SHP77 treated with DMSO at 0.1 percent for 48 hours (cell line): ENCODE results near the gene OTUB2.
A peak's percentile ranks its signal among the peaks of the same experiment; 100 is the strongest.

Experiments
- DNase-seq: peaks from one replicate; lab custom pipeline; 2025; lab: John Stamatoyannopoulos, UW

The OTUB2 gene

DNA sequence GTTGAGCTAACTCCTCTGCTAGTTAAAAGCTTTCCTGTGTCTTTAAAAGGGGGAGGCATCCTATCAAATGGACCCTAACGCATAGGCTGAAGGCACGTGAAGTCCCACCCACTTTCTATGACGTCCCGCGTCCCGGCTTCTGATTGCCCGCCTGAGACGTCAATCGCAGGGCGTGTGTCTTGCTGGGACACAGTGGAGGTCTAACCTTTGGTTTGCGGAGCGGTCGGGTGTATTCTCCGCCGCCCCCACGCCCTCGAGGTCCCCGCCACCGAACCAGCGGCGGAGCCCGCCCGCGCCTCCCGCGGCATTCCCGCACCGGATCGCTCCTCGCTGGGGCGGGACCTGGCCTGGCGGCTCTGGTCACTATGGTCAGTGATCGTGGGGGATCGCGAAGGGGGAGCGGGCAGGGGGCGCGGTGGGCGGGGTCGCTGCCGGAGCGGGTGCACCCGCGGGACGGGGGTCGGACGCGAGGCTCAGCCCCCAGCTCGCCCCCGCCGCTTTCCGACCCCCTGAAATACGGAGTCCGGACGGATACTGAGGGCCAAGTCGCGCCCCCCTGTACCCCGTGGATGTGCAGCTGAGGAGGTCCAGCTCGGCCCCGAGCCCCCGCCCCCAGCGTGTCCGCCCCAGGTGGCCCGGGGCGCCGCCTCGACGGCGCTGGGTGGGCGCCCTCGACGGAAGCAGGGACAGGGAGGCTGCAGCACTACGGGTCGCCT lies at the start of gene OTUB2:
Gene OTUB2 (plus strand): TSS at position 168 of the 716 bp plus-strand sequence. CDS start 198 bp downstream, at position 366.
- peak; percentile 95 for DNase-seq

GRCh38 chr14:93976477-93977057 lies 49.6 kb upstream of the OTUB2 start, which contains the start of gene ASB2:
ASB2 (minus strand) TSS chr14:93976570; CDS start chr14:93964539, 12,031 bp downstream.
- DNase-seq: no peak

- DNase-seq: no peak
Measured at GRCh38 chr14:93977171-93977570, 49.0 kb upstream of the OTUB2 start.

GRCh38 chr14:93977790-93978581 lies 48.2 kb upstream of the OTUB2 start:
- no peak for DNase-seq

- no peak for DNase-seq
Measured at GRCh38 chr14:93978735-93979134, 47.4 kb upstream of the OTUB2 start.

DNA sequence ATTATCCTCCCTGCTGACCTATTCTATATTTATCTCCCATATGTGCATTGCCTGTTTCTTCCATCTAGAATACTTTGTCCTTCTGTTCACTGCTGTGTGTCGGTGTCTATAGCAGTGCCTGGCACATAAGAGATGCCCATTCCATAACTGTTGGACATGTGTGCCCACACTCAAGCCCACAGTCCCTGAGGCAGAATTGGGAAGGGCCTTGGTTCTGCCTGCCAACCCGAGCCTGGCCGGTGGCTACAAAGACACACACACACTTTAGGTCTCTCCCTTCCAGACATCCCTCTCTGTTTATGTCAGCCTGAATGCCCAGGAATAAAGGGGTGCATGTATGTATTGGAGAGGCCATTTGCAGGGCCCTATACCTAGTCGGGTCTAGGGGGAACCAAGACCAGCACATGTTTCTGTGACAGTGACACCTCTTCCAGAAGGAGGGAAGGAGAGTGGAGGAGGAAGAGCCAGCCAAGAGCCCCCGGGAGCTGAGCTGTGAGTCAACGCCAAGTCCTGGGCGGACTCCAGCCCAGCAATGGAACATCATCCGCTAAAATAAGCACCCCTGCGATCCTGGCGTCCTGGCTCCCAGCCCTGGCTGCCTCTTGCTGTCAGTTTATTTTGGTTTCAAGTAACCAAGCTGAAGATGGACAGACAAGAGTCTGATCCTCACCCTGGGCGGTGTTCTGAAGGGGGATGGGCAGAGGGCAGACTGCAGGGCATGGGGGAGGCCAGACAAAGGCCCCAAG lies 45.5 kb upstream of the OTUB2 start:
- DNase-seq: no peak

- no peak for DNase-seq
Measured at GRCh38 chr14:93981316-93982229, 44.6 kb upstream of the OTUB2 start.

- no peak for DNase-seq
Measured at GRCh38 chr14:93982230-93983007, 43.7 kb upstream of the OTUB2 start.

GRCh38 chr14:93984070-93984469 lies 42.1 kb upstream of the OTUB2 start:
- DNase-seq: no peak

- no peak for DNase-seq
Measured at GRCh38 chr14:93984987-93985410, 41.1 kb upstream of the OTUB2 start.

DNA sequence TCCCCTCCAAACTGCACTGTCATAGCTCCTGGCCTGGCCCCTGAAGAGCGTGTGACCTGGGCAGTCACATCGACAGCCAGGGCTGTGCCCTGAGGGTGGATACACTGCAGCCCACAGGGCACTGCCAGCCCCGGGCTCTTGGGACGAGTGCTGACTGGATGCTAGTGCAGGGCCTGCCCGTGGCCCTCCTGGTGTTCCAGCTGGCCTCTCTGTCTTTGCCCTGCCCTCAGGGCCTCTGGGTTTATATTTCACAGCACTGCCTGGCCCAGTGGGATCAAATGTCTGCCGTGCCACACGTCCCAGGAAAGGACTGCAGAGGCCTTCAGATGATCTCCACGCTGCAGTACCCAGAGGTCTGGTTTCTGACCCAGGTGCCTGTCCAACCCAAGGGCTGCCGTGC lies 39.2 kb upstream of the OTUB2 start:
- no peak for DNase-seq

GRCh38 chr14:93987376-93987775 lies 38.8 kb upstream of the OTUB2 start:
- DNase-seq: no peak

DNA sequence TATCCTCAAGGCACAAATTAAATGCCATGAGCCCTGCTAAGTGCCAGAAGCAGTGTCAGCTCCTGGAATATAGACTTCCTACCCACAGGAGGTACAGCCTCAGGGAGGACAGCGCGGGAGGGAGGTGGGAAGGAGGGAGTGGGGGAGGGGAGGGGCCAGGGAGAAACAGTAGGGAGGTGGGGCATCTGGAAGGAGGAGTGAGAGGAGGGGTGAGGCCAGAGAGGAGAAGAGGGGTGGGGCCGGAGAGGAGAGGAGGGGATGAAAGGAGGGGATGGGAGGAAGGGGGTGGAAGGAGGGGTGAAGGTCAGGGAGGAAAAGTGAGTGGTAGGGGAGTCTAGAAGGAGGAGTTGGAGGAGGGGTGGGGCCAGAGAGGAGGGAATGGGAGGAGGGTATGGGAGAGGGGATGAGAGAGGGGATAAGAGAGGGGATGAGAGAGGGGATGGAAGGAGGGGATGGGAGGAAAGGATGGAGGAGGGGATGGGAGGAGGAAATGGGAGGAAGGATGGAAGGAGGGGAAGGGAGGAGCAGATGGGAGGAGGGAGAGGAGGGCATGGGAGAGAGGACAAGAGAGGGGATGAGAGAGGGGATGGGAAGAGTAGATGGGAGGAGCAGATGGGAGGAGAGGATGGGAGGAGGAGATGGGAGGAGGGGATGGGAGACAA lies 38.2 kb upstream of the OTUB2 start:
- no peak for DNase-seq

DNA sequence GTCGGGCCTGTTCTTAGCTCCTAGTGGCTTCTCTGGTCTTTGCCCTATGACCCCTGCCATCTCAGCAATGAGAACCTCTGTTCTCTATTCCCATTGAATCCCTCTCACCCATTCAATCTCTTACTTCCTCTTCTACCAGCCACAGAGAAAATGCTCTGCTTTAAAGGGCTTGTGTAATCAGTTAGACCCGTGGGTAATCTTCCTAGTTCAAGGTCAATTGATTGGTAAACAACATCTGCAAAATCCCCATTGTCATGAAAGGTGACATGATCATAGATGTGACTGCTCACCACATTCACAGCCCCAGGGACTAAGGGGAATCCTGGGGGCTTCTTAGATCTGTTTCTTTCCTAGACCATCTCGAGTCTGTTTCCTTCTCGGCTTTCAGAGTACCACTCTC lies 36.2 kb upstream of the OTUB2 start:
- no peak for DNase-seq

DNA sequence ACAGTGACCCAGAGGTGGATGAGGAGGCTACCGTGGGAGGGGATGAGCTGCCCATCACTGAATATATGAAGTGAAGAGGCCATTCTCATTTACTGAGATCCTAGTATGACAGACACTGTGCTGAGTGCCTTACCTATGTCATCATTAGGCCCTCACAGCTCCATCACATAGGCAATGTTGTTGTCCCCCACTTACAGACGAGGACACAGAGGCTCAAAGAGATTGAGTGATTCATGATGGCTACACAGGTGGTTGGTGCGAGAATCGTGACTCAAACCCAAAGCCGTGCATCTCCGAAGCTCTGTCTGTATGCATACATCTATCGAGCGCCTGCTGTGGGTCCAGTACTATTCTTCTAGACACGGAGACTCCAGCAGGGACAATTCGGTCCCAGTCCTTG lies 34.9 kb upstream of the OTUB2 start:
- DNase-seq: no peak

GRCh38 chr14:93991649-93992048 lies 34.5 kb upstream of the OTUB2 start:
- DNase-seq: no peak

GRCh38 chr14:93993382-93993781 lies 32.8 kb upstream of the OTUB2 start:
- DNase-seq: no peak

DNA sequence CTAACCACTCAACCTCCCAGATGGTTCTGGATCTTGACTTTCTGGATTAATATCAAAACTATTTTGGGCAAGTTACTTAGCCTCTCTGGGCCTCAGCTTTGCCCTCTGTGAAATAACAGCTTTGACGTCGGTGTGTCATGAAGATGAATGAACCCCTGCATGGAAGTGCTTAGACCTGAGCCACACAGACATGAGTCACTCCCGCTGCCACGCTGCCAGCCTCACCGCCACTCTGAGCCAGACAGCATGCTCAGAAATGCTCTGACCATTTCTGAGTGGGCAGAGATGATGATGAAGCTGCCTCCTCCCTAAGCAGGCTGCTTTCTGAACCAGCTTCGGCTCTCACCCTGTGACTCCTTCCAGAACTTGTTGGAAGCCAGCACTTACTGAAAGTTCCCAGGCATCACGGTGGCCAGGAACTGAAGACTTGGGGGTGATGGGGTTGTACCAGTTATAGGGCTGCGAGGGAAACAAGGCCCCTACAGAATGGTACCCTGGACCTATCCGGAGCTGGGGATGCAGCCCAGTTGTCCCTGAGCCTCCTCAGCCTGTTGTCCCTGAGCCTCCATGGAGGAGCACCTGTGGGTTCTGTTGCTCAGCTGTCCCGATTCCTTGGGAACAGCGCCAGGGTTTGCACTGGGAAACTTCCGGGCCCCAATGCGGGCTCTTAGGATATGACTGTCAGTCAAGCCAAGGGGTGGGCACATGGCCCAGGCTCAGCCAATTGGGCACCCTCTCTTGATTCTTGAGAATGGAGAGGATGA lies 31.0 kb upstream of the OTUB2 start:
- DNase-seq: no peak

- DNase-seq: no peak
Measured at GRCh38 chr14:93996130-93996695, 29.9 kb upstream of the OTUB2 start.
